ENCODE results near the gene PTPRD. TPM values are rescaled to one million over a fixed set of nuclear protein-coding genes. Genes with fewer than 3 reads are reported as not detected.

Gene PTPRD
- total RNA-seq, 1 donor from 2014 or later = 0.05 TPM

DNA sequence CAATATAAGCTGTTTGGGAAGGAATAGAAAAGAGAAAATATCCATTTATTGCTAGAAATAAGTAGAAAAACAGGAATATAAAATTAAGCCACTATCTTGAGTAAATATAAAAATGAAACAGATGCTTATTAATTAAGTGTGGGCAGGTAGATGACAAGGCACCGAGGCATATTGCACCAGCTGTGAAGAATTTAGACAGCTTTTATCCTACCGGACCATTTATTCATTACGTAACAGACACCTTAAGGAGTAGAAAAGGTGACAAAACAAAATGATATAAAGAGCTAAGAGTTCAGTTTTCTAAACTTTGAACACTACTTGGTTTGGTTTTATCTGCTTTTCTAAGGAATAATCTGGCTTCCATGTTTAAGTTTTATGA, 404.1 kb downstream of the PTPRD start:
- Mint-ChIP-seq H3K36me3 (ENCODE audit: low read depth) (no peaks in the 10 kb centered on the region), H3K4me1 (ENCODE audit: low read depth) (no peaks in the 10 kb centered on the region), H3K9me3 (no peaks in the 10 kb centered on the region), H3K27ac (no peak overlapping the region), H3K4me3 (no peak overlapping the region), H3K27me3 (ENCODE audit: insufficient read depth) (peaks cover 3% of the 10 kb centered on the region)
- no peak for DNase-seq (ENCODE audit: low spot score)
- intact Hi-C loops (cut with micrococcal nuclease) = no loop called here

DNA sequence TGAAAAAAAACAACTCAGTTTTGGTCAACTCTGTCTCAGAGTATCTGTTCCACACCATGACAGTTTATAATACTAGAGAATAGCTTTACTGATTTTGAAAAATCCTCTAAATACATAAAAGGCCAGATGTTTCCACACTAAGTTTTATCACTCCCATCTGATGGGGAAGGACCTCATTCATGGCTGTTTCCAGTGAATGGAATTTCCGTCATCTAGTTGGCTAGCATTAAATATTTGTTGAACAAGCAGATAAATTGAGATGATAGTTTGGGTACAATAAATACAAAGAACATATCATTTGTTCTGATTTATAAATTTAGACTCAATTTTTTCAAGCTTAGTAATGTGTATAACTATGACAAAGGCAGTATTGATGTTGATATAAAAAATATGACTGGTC, 408.5 kb downstream of the PTPRD start:
- H3K4me1 Mint-ChIP-seq (ENCODE audit: low read depth) = no peaks in the 10 kb centered on the region
- H3K36me3 Mint-ChIP-seq (ENCODE audit: low read depth) = no peaks in the 10 kb centered on the region
- H3K9me3 Mint-ChIP-seq = no peaks in the 10 kb centered on the region
- no peak for DNase-seq (ENCODE audit: low spot score)
- intact Hi-C loops (cut with micrococcal nuclease) = no loop called here
- no peak overlapping the region for H3K4me3 Mint-ChIP-seq
- H3K27ac Mint-ChIP-seq = no peak overlapping the region
- peaks cover 3% of the 10 kb centered on the region for H3K27me3 Mint-ChIP-seq (ENCODE audit: insufficient read depth)

DNA sequence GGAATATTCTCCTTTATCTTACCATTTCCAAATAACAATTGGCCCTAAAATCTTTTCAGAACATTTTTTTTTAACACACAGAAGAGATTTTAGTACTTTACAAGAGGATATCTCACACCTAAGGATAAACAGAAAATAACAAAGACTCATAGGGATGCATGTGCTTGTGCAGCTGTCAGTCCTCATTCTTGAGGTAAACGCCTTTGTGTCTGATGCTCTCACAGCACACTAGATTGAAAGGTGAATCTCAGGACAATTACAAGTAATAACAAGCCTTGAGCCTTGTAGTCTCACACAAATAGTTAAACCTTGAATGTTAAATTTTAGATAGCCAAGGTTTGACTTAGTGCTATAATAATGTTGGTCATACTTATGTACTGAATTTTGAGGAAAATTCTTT, 439.2 kb downstream of the PTPRD start:
- Mint-ChIP-seq H3K36me3 (ENCODE audit: low read depth) (no peaks in the 10 kb centered on the region), H3K27me3 (ENCODE audit: insufficient read depth) (no peaks in the 10 kb centered on the region), H3K9me3 (peaks cover 4% of the 10 kb centered on the region), H3K4me1 (ENCODE audit: low read depth) (no peaks in the 10 kb centered on the region), H3K4me3 (no peak overlapping the region), H3K27ac (no peak overlapping the region)
- DNase-seq (ENCODE audit: low spot score) = no peak
- intact Hi-C loops (cut with micrococcal nuclease) = no loop called here

- no peak overlapping the region for H3K27ac Mint-ChIP-seq
- no peaks in the 10 kb centered on the region for H3K4me1 Mint-ChIP-seq (ENCODE audit: low read depth)
- peaks cover 4% of the 10 kb centered on the region for H3K9me3 Mint-ChIP-seq
- no peaks in the 10 kb centered on the region for H3K36me3 Mint-ChIP-seq (ENCODE audit: low read depth)
- intact Hi-C loops (cut with micrococcal nuclease) = no loop called here
- no peaks in the 10 kb centered on the region for H3K27me3 Mint-ChIP-seq (ENCODE audit: insufficient read depth)
- no peak for DNase-seq (ENCODE audit: low spot score)
- no peak overlapping the region for H3K4me3 Mint-ChIP-seq
Observed at GRCh38 chr9:10172476-10172875, 440.3 kb downstream of the PTPRD start.

DNA sequence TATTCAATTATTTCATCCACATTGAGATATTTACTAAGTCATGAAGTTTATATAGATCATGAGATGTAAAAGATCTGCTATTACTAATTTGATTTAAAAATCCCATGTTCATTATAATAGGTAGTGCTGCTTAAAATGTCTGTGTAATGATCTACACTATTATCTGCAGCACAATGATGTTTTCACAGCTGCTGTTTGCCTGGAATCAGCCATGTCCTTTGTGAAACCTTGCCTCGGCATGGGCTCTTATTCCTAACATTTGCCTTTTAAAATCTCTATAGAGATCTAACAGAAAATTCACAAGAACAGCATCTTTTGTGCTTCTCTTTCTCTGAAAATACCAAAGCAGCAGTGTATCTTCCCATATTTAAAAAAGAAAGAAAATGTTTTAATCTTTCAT, 444.6 kb downstream of the PTPRD start:
- H3K27me3 Mint-ChIP-seq (ENCODE audit: insufficient read depth) = no peaks in the 10 kb centered on the region
- H3K27ac Mint-ChIP-seq = no peak overlapping the region
- H3K4me1 Mint-ChIP-seq (ENCODE audit: low read depth) = no peaks in the 10 kb centered on the region
- intact Hi-C loops (cut with micrococcal nuclease) = no loop called here
- H3K9me3 Mint-ChIP-seq = peaks cover 4% of the 10 kb centered on the region
- DNase-seq (ENCODE audit: low spot score) = no peak
- no peak overlapping the region for H3K4me3 Mint-ChIP-seq
- H3K36me3 Mint-ChIP-seq (ENCODE audit: low read depth) = no peaks in the 10 kb centered on the region

DNA sequence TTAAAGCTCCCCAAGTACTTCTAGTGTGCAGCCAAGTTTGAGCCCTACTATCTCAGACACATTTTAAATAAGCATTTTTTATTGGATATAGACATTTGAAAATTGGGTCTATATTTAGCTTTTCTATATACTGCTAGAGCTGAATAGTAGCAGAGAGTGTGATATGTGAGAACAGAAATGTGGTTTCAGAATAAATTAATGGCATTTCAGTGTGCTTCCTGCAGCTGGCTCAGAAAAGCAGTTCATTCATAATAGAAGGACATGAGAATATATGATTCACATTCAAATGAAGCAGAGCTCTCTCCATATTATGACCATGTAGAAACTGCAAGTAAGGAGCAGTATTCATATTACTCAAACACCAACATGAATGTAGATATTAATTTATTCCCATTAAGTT, 464.0 kb downstream of the PTPRD start:
- DNase-seq (ENCODE audit: low spot score) = no peak
- Mint-ChIP-seq H3K36me3 (ENCODE audit: low read depth) (no peaks in the 10 kb centered on the region), H3K4me3 (no peak overlapping the region), H3K9me3 (no peaks in the 10 kb centered on the region), H3K27ac (no peak overlapping the region), H3K4me1 (ENCODE audit: low read depth) (no peaks in the 10 kb centered on the region), H3K27me3 (ENCODE audit: insufficient read depth) (no peaks in the 10 kb centered on the region)
- intact Hi-C loops (cut with micrococcal nuclease) = no loop called here

DNA sequence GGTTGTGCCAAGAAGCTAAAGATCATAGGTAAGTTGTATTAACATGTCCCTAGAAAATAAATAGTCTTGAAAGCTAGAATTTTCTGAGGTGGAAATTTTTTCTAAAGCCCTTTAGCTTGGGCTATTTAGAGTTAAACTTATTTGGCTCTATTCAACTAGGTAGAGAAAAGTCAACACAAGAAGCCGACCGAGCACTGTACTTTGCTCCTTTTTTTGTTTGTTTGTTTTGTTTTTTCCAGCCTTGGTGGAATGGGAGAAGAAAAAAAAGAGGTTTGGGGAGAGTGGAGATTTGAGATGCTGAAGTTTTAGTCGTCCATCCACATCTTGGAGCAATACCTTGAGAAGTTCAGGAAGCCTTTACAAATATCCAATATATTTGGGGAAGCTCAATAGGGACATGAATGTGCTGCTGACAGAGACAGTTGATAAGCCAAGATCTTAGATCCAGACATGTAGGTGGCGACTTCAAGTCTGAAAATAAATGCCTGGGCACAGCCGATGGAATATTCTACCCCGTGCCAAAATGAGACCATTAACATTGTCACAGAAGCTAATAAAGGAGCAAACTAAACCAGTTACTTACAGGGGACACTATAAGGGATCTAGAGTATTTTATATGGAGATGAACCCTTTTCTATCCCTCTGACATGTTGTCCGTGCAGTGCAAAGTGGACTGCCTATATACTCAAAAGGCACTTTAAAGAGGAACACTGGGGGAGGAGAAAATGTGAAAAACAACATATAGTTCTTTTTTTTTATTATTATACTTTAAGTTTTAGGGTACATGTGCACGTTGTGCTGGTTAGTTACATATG, 466.1 kb downstream of the PTPRD start:
- Mint-ChIP-seq H3K4me1 (ENCODE audit: low read depth) (no peaks in the 10 kb centered on the region), H3K36me3 (ENCODE audit: low read depth) (no peaks in the 10 kb centered on the region), H3K4me3 (no peak overlapping the region), H3K27ac (no peak overlapping the region), H3K9me3 (no peaks in the 10 kb centered on the region), H3K27me3 (ENCODE audit: insufficient read depth) (no peaks in the 10 kb centered on the region)
- DNase-seq (ENCODE audit: low spot score) = no peak
- intact Hi-C loops (cut with micrococcal nuclease) = no loop called here

GRCh38 chr9:10144355-10144754, 468.4 kb downstream of the PTPRD start:
- H3K9me3 Mint-ChIP-seq = peaks cover 12% of the 10 kb centered on the region
- DNase-seq (ENCODE audit: low spot score) = no peak
- no peaks in the 10 kb centered on the region for H3K36me3 Mint-ChIP-seq (ENCODE audit: low read depth)
- intact Hi-C loops (cut with micrococcal nuclease) = no loop called here
- no peak overlapping the region for H3K27ac Mint-ChIP-seq
- H3K4me1 Mint-ChIP-seq (ENCODE audit: low read depth) = no peaks in the 10 kb centered on the region
- H3K27me3 Mint-ChIP-seq (ENCODE audit: insufficient read depth) = no peaks in the 10 kb centered on the region
- no peak overlapping the region for H3K4me3 Mint-ChIP-seq

DNA sequence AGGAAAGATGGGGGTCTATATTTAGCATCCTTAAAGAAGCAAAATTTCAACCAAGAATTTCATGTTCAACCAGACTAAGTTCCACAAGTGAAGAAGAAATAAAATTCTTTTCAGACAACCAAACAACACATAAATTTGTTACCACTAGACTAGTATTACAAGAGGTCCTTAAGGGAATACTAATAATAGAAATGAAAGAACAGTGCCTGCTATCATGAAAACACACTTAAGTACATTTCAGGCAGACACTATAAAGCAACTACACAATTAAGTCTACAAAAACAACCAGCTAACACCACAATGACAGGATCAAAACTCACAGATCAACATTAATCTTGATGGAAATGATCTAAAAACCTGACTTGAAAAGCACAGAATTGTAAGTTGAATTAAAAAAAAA, 477.2 kb downstream of the PTPRD start:
- no peak overlapping the region for H3K4me3 Mint-ChIP-seq
- H3K4me1 Mint-ChIP-seq (ENCODE audit: low read depth) = no peaks in the 10 kb centered on the region
- no peak for DNase-seq (ENCODE audit: low spot score)
- intact Hi-C loops (cut with micrococcal nuclease) = no loop called here
- peaks cover 20% of the 10 kb centered on the region for H3K9me3 Mint-ChIP-seq
- H3K27ac Mint-ChIP-seq = no peak overlapping the region
- H3K36me3 Mint-ChIP-seq (ENCODE audit: low read depth) = no peaks in the 10 kb centered on the region
- no peaks in the 10 kb centered on the region for H3K27me3 Mint-ChIP-seq (ENCODE audit: insufficient read depth)

- H3K36me3 Mint-ChIP-seq (ENCODE audit: low read depth) = no peaks in the 10 kb centered on the region
- DNase-seq (ENCODE audit: low spot score) = no peak
- peaks cover 8% of the 10 kb centered on the region for H3K9me3 Mint-ChIP-seq
- no peaks in the 10 kb centered on the region for H3K27me3 Mint-ChIP-seq (ENCODE audit: insufficient read depth)
- H3K4me3 Mint-ChIP-seq = no peak overlapping the region
- no peaks in the 10 kb centered on the region for H3K4me1 Mint-ChIP-seq (ENCODE audit: low read depth)
- intact Hi-C loops (cut with micrococcal nuclease) = no loop called here
- no peak overlapping the region for H3K27ac Mint-ChIP-seq
Observed at GRCh38 chr9:10134266-10134665, 478.5 kb downstream of the PTPRD start.

- H3K36me3 Mint-ChIP-seq (ENCODE audit: low read depth) = no peaks in the 10 kb centered on the region
- H3K9me3 Mint-ChIP-seq = peaks cover 4% of the 10 kb centered on the region
- no peaks in the 10 kb centered on the region for H3K27me3 Mint-ChIP-seq (ENCODE audit: insufficient read depth)
- no peaks in the 10 kb centered on the region for H3K4me1 Mint-ChIP-seq (ENCODE audit: low read depth)
- intact Hi-C loops (cut with micrococcal nuclease) = no loop called here
- no peak overlapping the region for H3K27ac Mint-ChIP-seq
- no peak overlapping the region for H3K4me3 Mint-ChIP-seq
- no peak for DNase-seq (ENCODE audit: low spot score)
Observed at GRCh38 chr9:10130061-10130675, 482.6 kb downstream of the PTPRD start.

DNA sequence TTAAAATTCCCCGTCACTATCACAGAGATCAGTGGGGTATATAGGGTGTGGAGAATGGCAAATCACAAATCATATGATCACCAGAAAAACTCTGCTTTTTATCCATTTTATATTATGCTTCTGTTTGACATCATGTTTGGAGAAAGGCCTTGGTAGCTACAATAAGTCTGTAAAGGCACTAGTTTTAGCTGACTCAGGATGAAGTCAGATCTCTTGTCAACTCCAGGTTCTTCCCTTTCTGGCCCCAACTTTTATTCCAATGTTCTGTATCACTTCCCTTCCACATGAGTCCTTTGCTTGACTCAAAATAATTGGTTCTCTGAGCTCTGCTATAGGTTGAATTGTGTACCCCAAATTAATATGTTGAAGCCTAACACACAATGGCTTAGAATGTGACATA, 484.9 kb downstream of the PTPRD start:
- Mint-ChIP-seq H3K4me3 (no peak overlapping the region), H3K4me1 (ENCODE audit: low read depth) (no peaks in the 10 kb centered on the region)

GRCh38 chr9:10112798-10113197, 500.0 kb downstream of the PTPRD start:
- Mint-ChIP-seq H3K27me3 (ENCODE audit: insufficient read depth) (no peaks in the 10 kb centered on the region), H3K9me3 (peaks cover 4% of the 10 kb centered on the region), H3K4me3 (no peak overlapping the region), H3K27ac (no peak overlapping the region), H3K36me3 (ENCODE audit: low read depth) (no peaks in the 10 kb centered on the region), H3K4me1 (ENCODE audit: low read depth) (no peaks in the 10 kb centered on the region)
- intact Hi-C loops (cut with micrococcal nuclease) = no loop called here
- no peak for DNase-seq (ENCODE audit: low spot score)

More for the DNA sequence above, 484.9 kb downstream of the PTPRD start:
- intact Hi-C loops (cut with micrococcal nuclease) = no loop called here
- H3K27ac Mint-ChIP-seq = no peak overlapping the region
- no peaks in the 10 kb centered on the region for H3K9me3 Mint-ChIP-seq
- no peak for DNase-seq (ENCODE audit: low spot score)
- no peaks in the 10 kb centered on the region for H3K36me3 Mint-ChIP-seq (ENCODE audit: low read depth)
- no peaks in the 10 kb centered on the region for H3K27me3 Mint-ChIP-seq (ENCODE audit: insufficient read depth)
